ENCODE data around the gene TRAF4.
A peak's percentile ranks its signal among the peaks of the same experiment; 100 is the strongest.

DNA sequence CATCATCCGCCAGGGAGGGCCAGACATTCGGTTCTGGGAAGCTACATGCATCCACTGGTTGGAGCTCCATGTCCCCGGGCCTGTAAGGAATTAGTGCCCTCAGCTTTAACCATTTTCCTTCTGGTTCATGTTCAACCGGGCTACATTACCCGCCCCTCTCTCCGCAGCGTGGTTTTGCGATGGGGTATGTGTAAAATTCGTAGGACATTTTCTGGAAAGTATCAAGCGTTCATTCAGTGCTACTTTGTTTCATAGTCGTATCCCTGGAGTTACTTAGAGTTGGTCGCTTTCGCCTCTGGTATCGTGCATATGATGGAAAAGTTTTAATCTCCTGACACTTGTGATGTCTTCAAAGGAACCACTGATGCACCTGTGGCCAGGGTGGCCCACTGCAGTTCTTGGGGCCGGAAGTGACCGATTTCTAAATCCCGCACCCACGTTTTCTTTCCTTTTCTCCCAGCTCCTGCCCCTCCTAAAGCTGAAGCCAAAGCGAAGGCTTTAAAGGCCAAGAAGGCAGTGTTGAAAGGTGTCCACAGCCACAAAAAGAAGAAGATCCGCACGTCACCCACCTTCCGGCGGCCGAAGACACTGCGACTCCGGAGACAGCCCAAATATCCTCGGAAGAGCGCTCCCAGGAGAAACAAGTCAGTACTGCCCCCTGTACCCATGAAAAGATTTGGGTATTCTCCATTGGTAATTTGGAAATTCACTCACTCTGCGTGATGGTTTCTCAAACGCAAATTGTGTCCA is 23.4 kb upstream of the TRAF4 start:
- TF ChIP-seq, protein P1, sequence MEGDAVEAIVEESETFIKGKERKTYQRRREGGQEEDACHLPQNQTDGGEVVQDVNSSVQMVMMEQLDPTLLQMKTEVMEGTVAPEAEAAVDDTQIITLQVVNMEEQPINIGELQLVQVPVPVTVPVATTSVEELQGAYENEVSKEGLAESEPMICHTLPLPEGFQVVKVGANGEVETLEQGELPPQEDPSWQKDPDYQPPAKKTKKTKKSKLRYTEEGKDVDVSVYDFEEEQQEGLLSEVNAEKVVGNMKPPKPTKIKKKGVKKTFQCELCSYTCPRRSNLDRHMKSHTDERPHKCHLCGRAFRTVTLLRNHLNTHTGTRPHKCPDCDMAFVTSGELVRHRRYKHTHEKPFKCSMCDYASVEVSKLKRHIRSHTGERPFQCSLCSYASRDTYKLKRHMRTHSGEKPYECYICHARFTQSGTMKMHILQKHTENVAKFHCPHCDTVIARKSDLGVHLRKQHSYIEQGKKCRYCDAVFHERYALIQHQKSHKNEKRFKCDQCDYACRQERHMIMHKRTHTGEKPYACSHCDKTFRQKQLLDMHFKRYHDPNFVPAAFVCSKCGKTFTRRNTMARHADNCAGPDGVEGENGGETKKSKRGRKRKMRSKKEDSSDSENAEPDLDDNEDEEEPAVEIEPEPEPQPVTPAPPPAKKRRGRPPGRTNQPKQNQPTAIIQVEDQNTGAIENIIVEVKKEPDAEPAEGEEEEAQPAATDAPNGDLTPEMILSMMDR (optimal IDR thresholded peaks at IDR 0.05 in 1 of 3, IDR thresholded peaks at IDR 0.05 in 1 of 3, conservative IDR thresholded peaks at IDR 0.05 in 1 of 3; ENCODE audit: extremely low read depth in 1 of 3, insufficient read depth in 2 of 3, low read length in 3 of 3) = peak in 1 of 3 experiments; percentile 37
- TF ChIP-seq EZH2 (IDR thresholded peaks at IDR 0.05; ENCODE audit: low read length) = no peak
